Breast epithelium (tissue), 3 donors: ENCODE measurements around the gene SIDT1.

Experiments used
- CTCF ChIP-seq, 3 donors: fragments of 450-650 bp; IDR thresholded peaks; one replicate each; pipeline ENCODE4 v1.5.1; 2016 to 2017; ENCODE audit warnings: antibody characterized with exemption in 3 of 3, mild to moderate bottlenecking in 3 of 3, moderate library complexity in 3 of 3
- POLR2A ChIP-seq: fragments of 450-650 bp; IDR thresholded peaks from one replicate; pipeline ENCODE4 v1.6.1; 2016; ENCODE audit warnings: antibody characterized with exemption, mild to moderate bottlenecking, moderate library complexity
- POLR2AphosphoS5 ChIP-seq, 3 donors: sonication (generic); formaldehyde crosslinking; IDR thresholded peaks; one replicate each; pipeline ENCODE4 v1.6.1; 2017; ENCODE audit warnings: antibody characterized with exemption in 3 of 3

GRCh38 chr3:113594066-113594465 lies 61.7 kb downstream of the SIDT1 start:
- TF ChIP-seq CTCF (IDR thresholded peaks at IDR 0.05) (no peak), POLR2A (no peak), POLR2AphosphoS5 (IDR thresholded peaks at IDR 0.05) (no peak)
